ENCODE data around the gene SLC44A5. TPM values are rescaled to one million over a fixed set of nuclear protein-coding genes. Genes with fewer than 3 reads are reported as not detected.

Gene SLC44A5
- total and polyA plus RNA-seq, 2 experiments from 2014 or later: 3.3 to 11.7 TPM

DNA sequence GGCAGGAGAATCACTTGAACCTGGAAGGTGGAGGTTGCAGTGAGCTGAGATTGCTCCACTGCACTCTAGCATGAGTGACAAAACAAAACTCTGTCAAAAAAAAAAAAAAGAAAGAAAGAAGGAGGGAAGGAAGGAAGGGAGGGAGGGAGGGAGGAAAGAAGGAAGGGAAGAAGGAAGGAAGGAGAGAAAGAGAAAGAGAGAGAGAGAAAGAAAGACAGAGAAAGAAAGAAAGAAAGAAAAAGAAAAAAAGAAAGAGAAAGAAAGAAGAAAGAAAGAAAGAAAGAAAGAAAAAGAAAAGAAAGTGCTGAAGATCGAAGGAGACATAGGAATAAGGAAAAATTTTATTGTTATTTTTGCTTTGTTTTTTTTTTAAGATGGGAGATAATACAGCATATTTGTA, 166.7 kb downstream of the SLC44A5 start:
- ATAC-seq (no peak), DNase-seq (ENCODE audit: low spot score) (no peak)
- H3K4me1 Mint-ChIP-seq: peaks cover 5% of the 10 kb centered on the region; the same call in 2 of the 3 replicates
- Histone ChIP-seq H3K4me3 (no peak overlapping the region), H3F3A (replicated peaks; ENCODE audit: low read depth) (no peaks in the 10 kb centered on the region), H2AFZ (no peak overlapping the region), H3K4me1 (ENCODE audit: insufficient read depth) (0 out of 2 replicates have a peak, but pooled peaks cover 3% of the 10 kb centered on the region), H3K27me3 (ENCODE audit: insufficient read depth) (no peaks in the 10 kb centered on the region), H3K27ac (ENCODE audit: low read depth) (no peak overlapping the region), H3K9me2 (ENCODE audit: insufficient read depth) (no peaks in the 10 kb centered on the region), H4K20me1 (replicated peaks; ENCODE audit: insufficient read depth) (no peaks in the 10 kb centered on the region), H3K4me2 (no peak overlapping the region), H3K36me3 (ENCODE audit: insufficient read depth) (no peaks in the 10 kb centered on the region), H3K79me2 (replicated peaks; ENCODE audit: insufficient read depth) (no peaks in the 10 kb centered on the region)
- no peaks in the 10 kb centered on the region for H3K36me3 Mint-ChIP-seq (ENCODE audit: low read depth)
- no peak overlapping the region for H3K4me3 Mint-ChIP-seq
- no peak overlapping the region for H3K27ac Mint-ChIP-seq
- TF ChIP-seq, protein P1, sequence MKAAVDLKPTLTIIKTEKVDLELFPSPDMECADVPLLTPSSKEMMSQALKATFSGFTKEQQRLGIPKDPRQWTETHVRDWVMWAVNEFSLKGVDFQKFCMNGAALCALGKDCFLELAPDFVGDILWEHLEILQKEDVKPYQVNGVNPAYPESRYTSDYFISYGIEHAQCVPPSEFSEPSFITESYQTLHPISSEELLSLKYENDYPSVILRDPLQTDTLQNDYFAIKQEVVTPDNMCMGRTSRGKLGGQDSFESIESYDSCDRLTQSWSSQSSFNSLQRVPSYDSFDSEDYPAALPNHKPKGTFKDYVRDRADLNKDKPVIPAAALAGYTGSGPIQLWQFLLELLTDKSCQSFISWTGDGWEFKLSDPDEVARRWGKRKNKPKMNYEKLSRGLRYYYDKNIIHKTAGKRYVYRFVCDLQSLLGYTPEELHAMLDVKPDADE (IDR thresholded peaks at IDR 0.05): no peak
- H3K27me3 Mint-ChIP-seq (ENCODE audit: insufficient read depth, low read depth, poor library complexity): no peaks in the 10 kb centered on the region
- H3K9me3 Mint-ChIP-seq: no peaks in the 10 kb centered on the region

DNA sequence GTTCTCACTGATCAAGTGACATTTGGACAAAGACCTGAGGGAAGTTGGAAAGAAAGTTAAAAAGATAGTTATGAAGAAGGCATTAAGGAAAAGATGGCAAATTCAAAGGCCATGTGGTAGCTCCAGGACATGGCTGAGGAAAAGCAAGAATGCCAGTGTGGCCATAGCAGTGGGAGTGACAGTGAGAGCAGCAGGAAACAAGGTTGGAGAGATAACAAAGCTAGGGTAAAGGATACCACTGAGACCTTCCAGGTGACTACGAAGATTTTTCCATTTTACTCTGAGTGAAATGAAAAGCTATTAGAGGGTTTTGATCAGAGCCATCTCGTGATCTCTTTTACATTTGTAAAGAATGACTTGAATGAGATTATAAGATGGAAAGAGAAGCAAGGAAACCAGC, 170.6 kb downstream of the SLC44A5 start:
- H3K27me3 ChIP-seq (ENCODE audit: insufficient read depth): no peaks in the 10 kb centered on the region
- TF ChIP-seq ZNF331 (CRISPR knock-in tag; IDR thresholded peaks at IDR 0.05; ENCODE audit: low read depth) (no peak), CREB1 (CRISPR knock-in tag; IDR thresholded peaks at IDR 0.05; ENCODE audit: low read depth) (no peak), STAT1 (IDR thresholded peaks at IDR 0.05; ENCODE audit: unreplicated experiment) (no peak), EZH2phosphoT487 (IDR thresholded peaks at IDR 0.05; ENCODE audit: unreplicated experiment) (no peak), EZH2 (IDR thresholded peaks at IDR 0.05; ENCODE audit: low read depth, unreplicated experiment) (no peak), POLR2AphosphoS5 (IDR thresholded peaks at IDR 0.05; ENCODE audit: low read depth) (no peak)
- TF ChIP-seq, protein P2, sequence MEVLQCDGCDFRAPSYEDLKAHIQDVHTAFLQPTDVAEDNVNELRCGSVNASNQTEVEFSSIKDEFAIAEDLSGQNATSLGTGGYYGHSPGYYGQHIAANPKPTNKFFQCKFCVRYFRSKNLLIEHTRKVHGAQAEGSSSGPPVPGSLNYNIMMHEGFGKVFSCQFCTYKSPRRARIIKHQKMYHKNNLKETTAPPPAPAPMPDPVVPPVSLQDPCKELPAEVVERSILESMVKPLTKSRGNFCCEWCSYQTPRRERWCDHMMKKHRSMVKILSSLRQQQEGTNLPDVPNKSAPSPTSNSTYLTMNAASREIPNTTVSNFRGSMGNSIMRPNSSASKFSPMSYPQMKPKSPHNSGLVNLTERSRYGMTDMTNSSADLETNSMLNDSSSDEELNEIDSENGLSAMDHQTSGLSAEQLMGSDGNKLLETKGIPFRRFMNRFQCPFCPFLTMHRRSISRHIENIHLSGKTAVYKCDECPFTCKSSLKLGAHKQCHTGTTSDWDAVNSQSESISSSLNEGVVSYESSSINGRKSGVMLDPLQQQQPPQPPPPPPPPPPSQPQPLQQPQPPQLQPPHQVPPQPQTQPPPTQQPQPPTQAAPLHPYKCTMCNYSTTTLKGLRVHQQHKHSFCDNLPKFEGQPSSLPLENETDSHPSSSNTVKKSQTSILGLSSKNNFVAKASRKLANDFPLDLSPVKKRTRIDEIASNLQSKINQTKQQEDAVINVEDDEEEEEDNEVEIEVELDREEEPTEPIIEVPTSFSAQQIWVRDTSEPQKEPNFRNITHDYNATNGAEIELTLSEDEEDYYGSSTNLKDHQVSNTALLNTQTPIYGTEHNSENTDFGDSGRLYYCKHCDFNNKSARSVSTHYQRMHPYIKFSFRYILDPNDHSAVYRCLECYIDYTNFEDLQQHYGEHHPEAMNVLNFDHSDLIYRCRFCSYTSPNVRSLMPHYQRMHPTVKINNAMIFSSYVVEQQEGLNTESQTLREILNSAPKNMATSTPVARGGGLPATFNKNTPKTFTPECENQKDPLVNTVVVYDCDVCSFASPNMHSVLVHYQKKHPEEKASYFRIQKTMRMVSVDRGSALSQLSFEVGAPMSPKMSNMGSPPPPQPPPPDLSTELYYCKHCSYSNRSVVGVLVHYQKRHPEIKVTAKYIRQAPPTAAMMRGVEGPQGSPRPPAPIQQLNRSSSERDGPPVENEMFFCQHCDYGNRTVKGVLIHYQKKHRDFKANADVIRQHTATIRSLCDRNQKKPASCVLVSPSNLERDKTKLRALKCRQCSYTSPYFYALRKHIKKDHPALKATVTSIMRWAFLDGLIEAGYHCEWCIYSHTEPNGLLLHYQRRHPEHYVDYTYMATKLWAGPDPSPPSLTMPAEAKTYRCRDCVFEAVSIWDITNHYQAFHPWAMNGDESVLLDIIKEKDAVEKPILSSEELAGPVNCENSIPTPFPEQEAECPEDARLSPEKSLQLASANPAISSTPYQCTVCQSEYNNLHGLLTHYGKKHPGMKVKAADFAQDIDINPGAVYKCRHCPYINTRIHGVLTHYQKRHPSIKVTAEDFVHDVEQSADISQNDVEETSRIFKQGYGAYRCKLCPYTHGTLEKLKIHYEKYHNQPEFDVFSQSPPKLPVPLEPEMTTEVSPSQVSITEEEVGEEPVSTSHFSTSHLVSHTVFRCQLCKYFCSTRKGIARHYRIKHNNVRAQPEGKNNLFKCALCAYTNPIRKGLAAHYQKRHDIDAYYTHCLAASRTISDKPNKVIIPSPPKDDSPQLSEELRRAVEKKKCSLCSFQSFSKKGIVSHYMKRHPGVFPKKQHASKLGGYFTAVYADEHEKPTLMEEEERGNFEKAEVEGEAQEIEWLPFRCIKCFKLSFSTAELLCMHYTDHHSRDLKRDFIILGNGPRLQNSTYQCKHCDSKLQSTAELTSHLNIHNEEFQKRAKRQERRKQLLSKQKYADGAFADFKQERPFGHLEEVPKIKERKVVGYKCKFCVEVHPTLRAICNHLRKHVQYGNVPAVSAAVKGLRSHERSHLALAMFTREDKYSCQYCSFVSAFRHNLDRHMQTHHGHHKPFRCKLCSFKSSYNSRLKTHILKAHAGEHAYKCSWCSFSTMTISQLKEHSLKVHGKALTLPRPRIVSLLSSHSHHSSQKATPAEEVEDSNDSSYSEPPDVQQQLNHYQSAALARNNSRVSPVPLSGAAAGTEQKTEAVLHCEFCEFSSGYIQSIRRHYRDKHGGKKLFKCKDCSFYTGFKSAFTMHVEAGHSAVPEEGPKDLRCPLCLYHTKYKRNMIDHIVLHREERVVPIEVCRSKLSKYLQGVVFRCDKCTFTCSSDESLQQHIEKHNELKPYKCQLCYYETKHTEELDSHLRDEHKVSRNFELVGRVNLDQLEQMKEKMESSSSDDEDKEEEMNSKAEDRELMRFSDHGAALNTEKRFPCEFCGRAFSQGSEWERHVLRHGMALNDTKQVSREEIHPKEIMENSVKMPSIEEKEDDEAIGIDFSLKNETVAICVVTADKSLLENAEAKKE (CRISPR knock-in tag; IDR thresholded peaks at IDR 0.05): no peak
- TF ChIP-seq, protein P3, sequence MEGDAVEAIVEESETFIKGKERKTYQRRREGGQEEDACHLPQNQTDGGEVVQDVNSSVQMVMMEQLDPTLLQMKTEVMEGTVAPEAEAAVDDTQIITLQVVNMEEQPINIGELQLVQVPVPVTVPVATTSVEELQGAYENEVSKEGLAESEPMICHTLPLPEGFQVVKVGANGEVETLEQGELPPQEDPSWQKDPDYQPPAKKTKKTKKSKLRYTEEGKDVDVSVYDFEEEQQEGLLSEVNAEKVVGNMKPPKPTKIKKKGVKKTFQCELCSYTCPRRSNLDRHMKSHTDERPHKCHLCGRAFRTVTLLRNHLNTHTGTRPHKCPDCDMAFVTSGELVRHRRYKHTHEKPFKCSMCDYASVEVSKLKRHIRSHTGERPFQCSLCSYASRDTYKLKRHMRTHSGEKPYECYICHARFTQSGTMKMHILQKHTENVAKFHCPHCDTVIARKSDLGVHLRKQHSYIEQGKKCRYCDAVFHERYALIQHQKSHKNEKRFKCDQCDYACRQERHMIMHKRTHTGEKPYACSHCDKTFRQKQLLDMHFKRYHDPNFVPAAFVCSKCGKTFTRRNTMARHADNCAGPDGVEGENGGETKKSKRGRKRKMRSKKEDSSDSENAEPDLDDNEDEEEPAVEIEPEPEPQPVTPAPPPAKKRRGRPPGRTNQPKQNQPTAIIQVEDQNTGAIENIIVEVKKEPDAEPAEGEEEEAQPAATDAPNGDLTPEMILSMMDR (conservative IDR thresholded peaks at IDR 0.05; ENCODE audit: low read depth in 2 of 2): no peak
- TF ChIP-seq, protein P4, sequence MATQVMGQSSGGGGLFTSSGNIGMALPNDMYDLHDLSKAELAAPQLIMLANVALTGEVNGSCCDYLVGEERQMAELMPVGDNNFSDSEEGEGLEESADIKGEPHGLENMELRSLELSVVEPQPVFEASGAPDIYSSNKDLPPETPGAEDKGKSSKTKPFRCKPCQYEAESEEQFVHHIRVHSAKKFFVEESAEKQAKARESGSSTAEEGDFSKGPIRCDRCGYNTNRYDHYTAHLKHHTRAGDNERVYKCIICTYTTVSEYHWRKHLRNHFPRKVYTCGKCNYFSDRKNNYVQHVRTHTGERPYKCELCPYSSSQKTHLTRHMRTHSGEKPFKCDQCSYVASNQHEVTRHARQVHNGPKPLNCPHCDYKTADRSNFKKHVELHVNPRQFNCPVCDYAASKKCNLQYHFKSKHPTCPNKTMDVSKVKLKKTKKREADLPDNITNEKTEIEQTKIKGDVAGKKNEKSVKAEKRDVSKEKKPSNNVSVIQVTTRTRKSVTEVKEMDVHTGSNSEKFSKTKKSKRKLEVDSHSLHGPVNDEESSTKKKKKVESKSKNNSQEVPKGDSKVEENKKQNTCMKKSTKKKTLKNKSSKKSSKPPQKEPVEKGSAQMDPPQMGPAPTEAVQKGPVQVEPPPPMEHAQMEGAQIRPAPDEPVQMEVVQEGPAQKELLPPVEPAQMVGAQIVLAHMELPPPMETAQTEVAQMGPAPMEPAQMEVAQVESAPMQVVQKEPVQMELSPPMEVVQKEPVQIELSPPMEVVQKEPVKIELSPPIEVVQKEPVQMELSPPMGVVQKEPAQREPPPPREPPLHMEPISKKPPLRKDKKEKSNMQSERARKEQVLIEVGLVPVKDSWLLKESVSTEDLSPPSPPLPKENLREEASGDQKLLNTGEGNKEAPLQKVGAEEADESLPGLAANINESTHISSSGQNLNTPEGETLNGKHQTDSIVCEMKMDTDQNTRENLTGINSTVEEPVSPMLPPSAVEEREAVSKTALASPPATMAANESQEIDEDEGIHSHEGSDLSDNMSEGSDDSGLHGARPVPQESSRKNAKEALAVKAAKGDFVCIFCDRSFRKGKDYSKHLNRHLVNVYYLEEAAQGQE (IDR thresholded peaks at IDR 0.05; ENCODE audit: unreplicated experiment): no peak

More for the DNA sequence above, 170.6 kb downstream of the SLC44A5 start:
- Mint-ChIP-seq H3K27ac (no peak overlapping the region), H3K9me3 (no peaks in the 10 kb centered on the region), H3K4me3 (no peak overlapping the region), H3K27me3 (ENCODE audit: insufficient read depth, low read depth, poor library complexity) (no peaks in the 10 kb centered on the region), H3K4me1 (peaks cover 3% of the 10 kb centered on the region; the same call in 2 of the 3 replicates), H3K36me3 (ENCODE audit: low read depth) (no peaks in the 10 kb centered on the region)
- H3K4me2 ChIP-seq: no peak overlapping the region
- peak; percentile 31; the same call in 2 of the 3 replicates for ATAC-seq
- H3K27ac ChIP-seq (ENCODE audit: low read depth): no peak overlapping the region
- H3K4me3 ChIP-seq: no peak overlapping the region
- H4K20me1 ChIP-seq (replicated peaks; ENCODE audit: insufficient read depth): no peaks in the 10 kb centered on the region
- DNase-seq (ENCODE audit: low spot score): no peak
- no peaks in the 10 kb centered on the region for H3F3A ChIP-seq (replicated peaks; ENCODE audit: low read depth)
- H2AFZ ChIP-seq: no peak overlapping the region
- no peaks in the 10 kb centered on the region for H3K79me2 ChIP-seq (replicated peaks; ENCODE audit: insufficient read depth)
- no peaks in the 10 kb centered on the region for H3K9me2 ChIP-seq (ENCODE audit: insufficient read depth)
- no peaks in the 10 kb centered on the region for H3K4me1 ChIP-seq (ENCODE audit: insufficient read depth)
- H3K36me3 ChIP-seq (ENCODE audit: insufficient read depth): no peaks in the 10 kb centered on the region
